Measurements from ENCODE around the gene ITSN1.
"Not testable (repeated sequence)": the region's sequence is repeated elsewhere in the genome, so short reads cannot be mapped to it uniquely, and the experiment has no call there.

Gene ITSN1

DNA sequence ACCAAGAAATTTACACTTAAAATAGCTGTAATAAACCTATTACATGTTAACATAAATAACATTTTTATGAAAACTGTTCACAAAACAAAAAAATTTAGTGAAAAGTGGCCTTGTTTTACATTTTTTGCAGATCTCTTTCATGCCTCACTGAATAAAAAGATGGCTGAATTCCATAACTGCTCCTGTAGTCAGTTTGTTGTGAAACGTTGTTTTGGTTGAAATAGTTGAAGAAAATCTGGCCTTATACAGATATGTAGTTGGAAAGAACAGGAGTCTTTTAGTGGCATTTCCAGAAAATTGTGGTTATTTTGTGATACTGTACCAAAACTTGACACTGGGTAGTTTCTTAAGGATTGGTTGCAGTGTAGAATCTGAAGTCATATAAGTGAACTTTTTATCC, 18.1 kb downstream of the ITSN1 start:
- peaks cover 3% of the 10 kb centered on the region; the same call in 1 of the 2 replicates for H3K36me3 ChIP-seq (ENCODE audit: insufficient read depth, low read length)
- H3K9ac ChIP-seq (ENCODE audit: low read depth, low read length), result no peak overlapping the region
- H3K4me1 ChIP-seq (ENCODE audit: insufficient read depth, low read length), result peaks cover 16% of the 10 kb centered on the region; the same call in 1 of the 2 replicates

DNA sequence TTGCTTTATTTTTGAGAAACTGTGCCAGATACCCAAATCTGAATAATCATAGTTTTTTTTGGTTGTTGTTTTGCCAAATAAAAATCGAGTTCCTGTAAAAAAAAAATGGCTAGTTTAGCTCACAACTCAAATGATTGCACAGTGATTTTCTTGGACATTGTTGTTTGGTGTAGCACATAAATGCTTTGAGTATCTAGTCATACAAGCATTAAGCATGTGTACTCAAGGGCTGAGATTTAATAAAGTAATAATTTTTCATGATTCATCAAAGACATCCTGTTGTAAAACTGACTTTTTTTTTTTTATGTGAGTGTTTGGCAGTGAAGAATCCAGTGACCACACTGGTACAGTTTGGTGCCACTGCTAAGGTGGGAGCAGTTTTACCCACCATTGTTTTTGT, 18.8 kb downstream of the ITSN1 start:
- Histone ChIP-seq H3K4me1 (ENCODE audit: insufficient read depth, low read length) (peaks cover 11% of the 10 kb centered on the region; the same call in 1 of the 2 replicates), H3K9me3 (ENCODE audit: control insufficient read depth, insufficient read depth, low read length) (no peaks in the 10 kb centered on the region), H3K9ac (ENCODE audit: low read depth, low read length) (no peak overlapping the region), H3K36me3 (ENCODE audit: insufficient read depth, low read length) (peaks cover 3% of the 10 kb centered on the region; the same call in 1 of the 2 replicates)

More for the DNA sequence above, 18.1 kb downstream of the ITSN1 start:
- H3K9me3 ChIP-seq (ENCODE audit: control insufficient read depth, insufficient read depth, low read length), result no peaks in the 10 kb centered on the region

DNA sequence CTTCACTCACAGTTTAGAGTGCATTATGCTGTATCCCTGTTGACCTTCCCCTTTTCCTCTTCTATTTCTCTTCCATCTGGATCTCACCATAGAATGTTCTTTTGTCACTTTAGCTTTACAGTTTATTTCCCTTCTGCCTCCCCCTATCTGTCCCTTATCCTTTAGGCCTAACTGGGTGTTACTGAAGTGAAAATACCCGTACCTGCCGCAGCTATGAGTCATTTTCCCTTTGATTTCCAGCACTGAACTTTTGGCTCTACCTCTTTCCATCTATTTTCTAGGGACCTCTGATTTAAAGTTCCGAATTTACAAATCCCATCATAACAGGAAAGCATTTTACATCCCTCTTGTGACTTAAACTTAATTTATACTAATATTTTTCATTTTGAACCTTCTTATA, 19.7 kb downstream of the ITSN1 start:
- H3K4me1 ChIP-seq (ENCODE audit: insufficient read depth, low read length), result peaks cover 8% of the 10 kb centered on the region; the same call in 1 of the 2 replicates
- H3K9me3 ChIP-seq (ENCODE audit: control insufficient read depth, insufficient read depth, low read length), result no peaks in the 10 kb centered on the region
- peaks cover 3% of the 10 kb centered on the region; the same call in 1 of the 2 replicates for H3K36me3 ChIP-seq (ENCODE audit: insufficient read depth, low read length)
- H3K9ac ChIP-seq (ENCODE audit: low read depth, low read length), result no peak overlapping the region

DNA sequence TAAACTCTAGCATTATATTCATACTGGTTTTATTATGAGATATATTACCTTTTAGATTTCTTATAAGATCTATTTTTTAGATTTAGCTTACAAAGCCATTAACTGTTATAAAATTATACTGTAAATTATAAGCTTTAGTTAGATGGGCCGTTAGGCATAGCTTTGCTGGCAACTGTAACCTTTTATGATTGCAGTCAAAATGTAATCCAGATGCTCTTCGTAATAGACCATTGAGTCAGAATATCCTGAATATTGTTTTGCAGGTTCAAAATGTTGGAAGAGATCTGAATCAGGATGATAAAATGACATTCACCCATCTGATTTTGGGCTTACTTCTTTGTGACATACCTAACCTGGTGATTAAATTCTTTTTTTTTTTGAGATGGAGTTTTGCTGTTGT, 20.9 kb downstream of the ITSN1 start:
- Histone ChIP-seq H3K9ac (ENCODE audit: low read depth, low read length) (no peak overlapping the region), H3K4me1 (ENCODE audit: insufficient read depth, low read length) (peaks cover 11% of the 10 kb centered on the region; the same call in 1 of the 2 replicates), H3K36me3 (ENCODE audit: insufficient read depth, low read length) (peaks cover 3% of the 10 kb centered on the region; the same call in 1 of the 2 replicates), H3K9me3 (ENCODE audit: control insufficient read depth, insufficient read depth, low read length) (no peaks in the 10 kb centered on the region)

DNA sequence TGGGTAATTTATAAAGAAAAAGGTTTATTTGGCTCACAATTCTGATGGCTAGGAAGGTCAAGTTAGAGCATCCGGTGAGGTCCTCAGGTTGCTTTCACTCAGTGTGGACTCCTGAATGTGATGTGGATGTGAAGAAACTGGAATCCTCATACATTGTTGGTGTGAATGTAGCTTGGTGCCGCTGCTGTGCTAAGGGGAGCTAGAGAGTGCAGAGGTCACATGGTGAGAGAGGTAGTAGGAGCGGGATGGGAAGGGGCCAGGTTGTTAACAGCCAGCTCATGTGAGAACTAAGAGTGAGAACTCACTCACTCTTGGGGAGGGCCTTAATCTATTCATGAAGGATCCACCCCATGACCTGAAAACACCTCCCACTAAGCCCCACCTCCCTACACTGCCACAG, 21.8 kb downstream of the ITSN1 start:
- peaks cover under 1% of the 10 kb centered on the region; the same call in 1 of the 2 replicates for H3K36me3 ChIP-seq (ENCODE audit: insufficient read depth, low read length)
- peaks cover 5% of the 10 kb centered on the region; the same call in 1 of the 2 replicates for H3K4me1 ChIP-seq (ENCODE audit: insufficient read depth, low read length)
- H3K9ac ChIP-seq (ENCODE audit: low read depth, low read length), result no peak overlapping the region
- H3K9me3 ChIP-seq (ENCODE audit: control insufficient read depth, insufficient read depth, low read length), result no peaks in the 10 kb centered on the region

DNA sequence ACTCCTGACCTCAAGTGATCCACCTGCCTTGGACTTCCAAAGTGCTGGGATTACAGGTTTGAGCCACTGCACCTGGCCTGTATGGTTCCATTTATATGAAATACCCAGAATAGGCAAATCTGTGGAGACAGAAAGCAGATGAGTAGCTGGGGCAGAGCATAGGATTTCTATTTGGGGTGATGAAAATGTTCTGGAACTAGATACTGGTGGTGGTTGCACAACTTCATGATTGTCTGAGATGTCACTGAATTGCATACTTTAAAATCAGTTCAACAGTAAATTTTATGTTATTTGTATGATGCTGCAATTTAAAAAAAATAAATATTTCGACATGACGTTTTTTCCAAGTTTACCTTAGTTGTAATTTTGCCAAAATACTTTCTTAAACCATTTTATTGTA, 23.9 kb downstream of the ITSN1 start:
- Histone ChIP-seq H3K9ac (ENCODE audit: low read depth, low read length) (no peak overlapping the region), H3K4me1 (ENCODE audit: insufficient read depth, low read length) (peaks cover 6% of the 10 kb centered on the region; the same call in 1 of the 2 replicates), H3K9me3 (ENCODE audit: control insufficient read depth, insufficient read depth, low read length) (no peaks in the 10 kb centered on the region), H3K36me3 (ENCODE audit: insufficient read depth, low read length) (no peaks in the 10 kb centered on the region)

DNA sequence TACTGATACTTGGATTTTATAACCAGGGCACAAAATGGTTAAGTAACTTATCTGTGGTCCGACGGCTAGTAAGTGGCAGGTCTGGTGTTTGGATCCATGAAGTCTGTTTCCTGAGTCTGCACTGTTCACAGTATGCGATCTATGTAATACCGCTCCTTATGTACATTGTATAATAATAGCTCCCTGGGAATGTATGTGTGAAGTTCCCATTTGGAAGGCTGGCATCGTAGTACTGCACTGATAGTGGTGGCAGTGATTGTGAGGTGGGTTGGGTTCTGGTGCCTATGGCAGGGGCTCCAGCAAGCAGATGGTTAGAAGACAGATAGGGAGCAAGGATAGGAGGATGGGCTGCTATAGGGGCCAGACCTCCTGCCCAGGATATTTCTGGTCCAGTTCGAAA, 25.3 kb downstream of the ITSN1 start:
- H3K36me3 ChIP-seq (ENCODE audit: insufficient read depth, low read length), result no peaks in the 10 kb centered on the region
- peaks cover 6% of the 10 kb centered on the region; the same call in 1 of the 2 replicates for H3K4me1 ChIP-seq (ENCODE audit: insufficient read depth, low read length)
- no peaks in the 10 kb centered on the region for H3K9me3 ChIP-seq (ENCODE audit: control insufficient read depth, insufficient read depth, low read length)
- H3K9ac ChIP-seq (ENCODE audit: low read depth, low read length), result no peak overlapping the region

DNA sequence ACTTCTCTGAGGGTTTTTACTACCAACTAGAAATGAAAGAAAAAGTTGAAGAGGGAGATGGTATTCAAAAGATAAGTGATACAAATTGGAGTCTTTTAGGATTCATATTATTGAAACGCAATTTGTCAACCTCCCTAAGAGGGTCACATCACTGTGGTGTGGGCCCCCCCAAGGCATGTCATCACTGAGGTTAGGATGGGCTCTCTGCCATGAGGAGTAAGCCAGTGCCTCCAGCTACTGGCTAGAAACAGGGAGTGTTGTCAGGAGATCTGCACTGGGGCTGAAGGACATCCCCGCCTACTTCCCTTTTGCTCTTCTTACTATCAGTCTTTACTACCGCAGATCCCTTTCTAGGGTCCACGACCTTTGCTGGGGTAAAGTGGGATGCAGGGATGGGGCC, 25.9 kb downstream of the ITSN1 start:
- H3K36me3 ChIP-seq (ENCODE audit: insufficient read depth, low read length), result no peaks in the 10 kb centered on the region
- H3K9ac ChIP-seq (ENCODE audit: low read depth, low read length), result no peak overlapping the region
- H3K9me3 ChIP-seq (ENCODE audit: control insufficient read depth, insufficient read depth, low read length), result no peaks in the 10 kb centered on the region
- H3K4me1 ChIP-seq (ENCODE audit: insufficient read depth, low read length), result peaks cover 6% of the 10 kb centered on the region; the same call in 1 of the 2 replicates

DNA sequence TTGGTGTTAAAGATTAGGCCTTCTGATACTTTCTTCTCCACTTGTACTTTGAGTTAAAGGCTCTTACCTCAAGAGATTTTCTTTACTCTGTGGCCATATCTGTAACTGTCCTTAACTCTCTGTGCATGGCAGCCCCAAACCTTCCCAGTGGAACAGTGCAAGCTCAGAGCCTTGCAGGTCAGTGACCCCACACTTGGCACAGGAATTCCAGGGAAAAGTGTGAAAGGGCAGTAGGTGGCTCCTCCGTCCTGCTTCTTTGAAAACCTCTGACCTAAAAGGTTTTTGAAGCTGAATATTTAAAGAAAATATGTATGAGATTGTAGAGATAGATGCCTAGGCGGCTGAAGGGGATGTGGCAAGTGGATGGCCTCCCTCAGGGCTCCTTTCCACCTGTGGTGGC, 26.3 kb downstream of the ITSN1 start:
- Histone ChIP-seq H3K4me1 (ENCODE audit: insufficient read depth, low read length) (peaks cover 6% of the 10 kb centered on the region), H3K9ac (ENCODE audit: low read depth, low read length) (no peak overlapping the region), H3K36me3 (ENCODE audit: insufficient read depth, low read length) (no peaks in the 10 kb centered on the region), H3K9me3 (ENCODE audit: control insufficient read depth, insufficient read depth, low read length) (no peaks in the 10 kb centered on the region)

DNA sequence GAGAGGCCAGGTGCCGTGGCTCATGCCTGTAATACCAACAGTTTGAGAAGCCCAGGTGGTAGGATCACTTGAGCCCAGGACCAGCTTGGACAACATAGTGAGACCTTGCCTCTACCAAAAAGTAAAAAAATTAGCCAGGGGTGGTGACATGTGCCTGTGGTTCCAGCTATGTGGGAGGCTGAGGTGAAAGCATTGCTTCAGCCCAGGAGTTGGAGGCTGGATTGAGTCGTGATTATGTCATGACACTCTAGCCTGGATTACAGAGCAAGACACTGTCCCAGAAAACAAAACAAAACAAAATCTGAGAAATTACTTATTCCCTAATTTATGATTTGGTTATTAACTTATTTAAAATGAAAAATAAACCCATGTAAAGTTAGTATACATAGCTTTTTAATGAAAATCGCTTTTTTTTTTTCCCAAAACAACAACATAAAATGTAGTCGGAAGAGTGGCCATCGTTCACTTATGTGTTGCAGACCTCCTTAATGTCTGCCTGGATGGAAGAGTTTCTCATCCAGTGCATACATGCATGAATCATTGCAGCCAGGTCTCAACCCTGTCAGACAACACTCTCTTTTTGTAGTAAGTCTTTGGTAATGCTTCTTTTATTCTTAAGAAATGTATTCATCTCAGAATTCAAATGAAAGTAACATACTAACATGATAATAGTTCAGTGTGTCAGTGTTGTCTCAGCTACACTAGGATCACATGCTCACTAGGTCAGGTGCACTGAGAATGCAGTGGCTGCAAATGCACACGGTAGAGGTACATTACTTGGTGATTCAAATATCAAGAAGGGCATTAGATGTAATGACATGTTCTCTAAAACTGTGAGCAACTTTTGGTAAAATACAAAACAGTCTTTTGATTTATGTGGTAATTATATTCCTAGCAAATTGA, 28.0 kb downstream of the ITSN1 start:
- Histone ChIP-seq H3K4me1 (ENCODE audit: insufficient read depth, low read length) (peaks cover 13% of the 10 kb centered on the region), H3K9me3 (ENCODE audit: control insufficient read depth, insufficient read depth, low read length) (no peaks in the 10 kb centered on the region)

DNA sequence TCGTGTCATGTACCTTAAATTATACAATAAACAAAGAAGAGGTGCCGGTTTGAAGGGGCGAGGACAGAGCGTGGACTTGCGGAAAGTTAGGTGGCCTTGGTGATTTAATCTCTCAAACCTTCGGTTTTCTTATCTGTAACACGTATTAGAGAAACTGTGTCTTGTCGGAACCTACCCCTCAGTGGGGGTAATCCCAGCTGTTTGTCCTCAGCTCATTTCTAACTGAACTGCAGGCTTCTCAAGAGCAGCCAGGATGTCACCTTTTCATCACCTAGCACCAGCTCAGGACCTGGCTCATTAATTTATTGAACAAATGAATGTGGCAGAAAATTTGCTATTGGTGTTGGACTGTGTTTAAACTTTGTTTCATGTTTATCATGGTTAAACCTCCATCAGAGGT, 31.2 kb downstream of the ITSN1 start:
- Histone ChIP-seq H3K9me3 (ENCODE audit: control insufficient read depth, insufficient read depth, low read length) (no peaks in the 10 kb centered on the region), H3K4me1 (ENCODE audit: insufficient read depth, low read length) (peaks cover 10% of the 10 kb centered on the region), H3K36me3 (ENCODE audit: insufficient read depth, low read length) (no peaks in the 10 kb centered on the region)

More for the DNA sequence above, 28.0 kb downstream of the ITSN1 start:
- no peaks in the 10 kb centered on the region for H3K36me3 ChIP-seq (ENCODE audit: insufficient read depth, low read length)
- H3K9ac ChIP-seq (ENCODE audit: low read depth, low read length), result no peak overlapping the region

DNA sequence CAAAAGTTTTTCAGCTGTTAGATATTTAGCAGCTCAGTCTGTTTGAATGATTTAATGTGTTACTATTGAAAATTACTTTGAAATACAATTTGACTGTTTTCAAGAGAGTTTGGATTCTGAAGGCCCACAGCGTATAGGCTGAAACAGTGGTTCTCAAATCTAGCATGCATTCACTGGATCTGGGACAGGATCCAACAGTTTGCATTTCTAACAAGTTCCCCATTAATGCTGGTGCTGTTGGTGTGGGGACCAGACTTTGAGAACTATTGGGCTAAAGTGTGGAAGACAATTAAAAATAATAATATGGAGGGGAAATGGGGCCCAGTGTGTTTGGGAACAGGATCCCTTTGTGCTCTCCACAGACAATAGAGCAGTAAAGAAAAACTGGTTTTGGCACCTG, 31.9 kb downstream of the ITSN1 start:
- Histone ChIP-seq H3K4me1 (ENCODE audit: insufficient read depth, low read length) (peaks cover 10% of the 10 kb centered on the region; the same call in 1 of the 2 replicates), H3K36me3 (ENCODE audit: insufficient read depth, low read length) (no peaks in the 10 kb centered on the region), H3K9ac (ENCODE audit: low read depth, low read length) (no peak overlapping the region), H3K9me3 (ENCODE audit: control insufficient read depth, insufficient read depth, low read length) (no peaks in the 10 kb centered on the region)

More for the DNA sequence above, 31.2 kb downstream of the ITSN1 start:
- H3K9ac ChIP-seq (ENCODE audit: low read depth, low read length), result no peak overlapping the region

DNA sequence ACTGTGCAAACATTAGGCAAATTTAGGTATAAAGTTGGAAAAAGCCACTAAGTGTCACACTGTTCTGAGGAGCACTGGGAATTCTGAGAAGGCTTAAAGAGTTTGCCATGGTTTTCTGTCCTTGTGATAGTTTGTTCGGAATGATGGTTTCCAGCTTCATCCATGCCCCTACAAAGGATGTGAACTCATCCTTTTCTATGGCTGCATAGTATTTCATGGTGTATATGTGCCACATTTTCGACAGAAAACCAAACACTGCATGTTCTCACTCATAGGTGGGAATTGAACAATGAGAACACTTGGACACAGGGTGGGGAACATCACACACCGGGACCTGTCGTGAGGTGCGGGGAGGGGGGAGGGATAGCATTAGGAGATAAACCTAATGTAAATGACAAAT, 34.4 kb downstream of the ITSN1 start:
- not testable (repeated sequence) for H3K9me3 ChIP-seq (ENCODE audit: control insufficient read depth, insufficient read depth, low read length); H3K36me3 ChIP-seq (ENCODE audit: insufficient read depth, low read length); H3K9ac ChIP-seq (ENCODE audit: low read depth, low read length)
- H3K4me1 ChIP-seq (ENCODE audit: insufficient read depth, low read length), result peaks cover 16% of the 10 kb centered on the region; the same call in 1 of the 2 replicates

DNA sequence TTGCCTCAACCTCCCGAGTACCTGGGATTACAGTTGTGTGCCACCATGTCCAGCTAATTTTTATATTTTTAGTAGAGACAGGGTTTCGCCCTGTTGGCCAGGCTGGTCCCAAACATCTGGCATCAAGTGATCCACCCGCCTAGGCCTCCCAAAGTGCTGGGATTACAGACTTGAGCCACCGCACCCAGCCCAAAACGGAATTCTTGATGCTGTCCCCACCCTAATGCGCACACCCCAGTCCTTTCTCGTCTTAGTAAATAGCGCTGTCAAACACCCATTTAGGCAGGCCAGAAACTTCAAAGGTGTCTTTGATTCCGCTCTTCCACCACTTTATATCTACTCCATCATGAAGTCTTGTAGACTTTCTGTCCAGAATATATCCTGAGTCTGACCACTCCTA, 35.1 kb downstream of the ITSN1 start:
- peaks cover 17% of the 10 kb centered on the region; the same call in 1 of the 2 replicates for H3K4me1 ChIP-seq (ENCODE audit: insufficient read depth, low read length)
- H3K9me3 ChIP-seq (ENCODE audit: control insufficient read depth, insufficient read depth, low read length), result no peaks in the 10 kb centered on the region
- H3K9ac ChIP-seq (ENCODE audit: low read depth, low read length), result no peak overlapping the region
- no peaks in the 10 kb centered on the region for H3K36me3 ChIP-seq (ENCODE audit: insufficient read depth, low read length)

DNA sequence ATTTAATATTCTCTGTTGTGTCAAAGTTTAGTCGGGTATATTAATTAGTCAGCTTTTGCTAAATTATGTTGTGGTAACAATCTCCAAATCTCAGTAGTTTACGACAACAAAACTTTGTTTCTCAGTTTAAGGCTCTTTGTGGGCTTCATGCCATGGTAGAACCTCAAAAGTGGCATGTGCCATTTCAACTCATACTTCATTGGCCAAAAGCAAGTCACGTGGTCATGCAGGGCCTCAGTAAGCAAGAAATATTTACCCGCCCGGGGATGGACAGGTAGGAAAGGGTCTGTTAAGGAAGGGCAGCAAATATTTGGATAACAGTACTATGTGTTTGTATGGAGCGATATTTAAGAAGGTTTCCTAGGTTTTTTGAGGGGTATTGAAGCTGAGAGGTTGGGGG, 38.6 kb downstream of the ITSN1 start:
- no peaks in the 10 kb centered on the region for H3K36me3 ChIP-seq (ENCODE audit: insufficient read depth, low read length)
- H3K4me1 ChIP-seq (ENCODE audit: insufficient read depth, low read length), result peaks cover 31% of the 10 kb centered on the region
- H3K9me3 ChIP-seq (ENCODE audit: control insufficient read depth, insufficient read depth, low read length), result no peaks in the 10 kb centered on the region
- no peak overlapping the region for H3K9ac ChIP-seq (ENCODE audit: low read depth, low read length)
